IMR-90 (cell line): Measurements from ENCODE around the gene KRTAP12-4. TPM values are rescaled to one million over a fixed set of nuclear protein-coding genes. Genes with fewer than 3 reads are reported as not detected.

Experiments
- ATAC-seq: fragments of 200-7000 bp; cut with Tn5 transposase; 2 replicates; pipeline ENCODE4 v1.9.1; 2020; ENCODE audit warnings: low read depth, mild to moderate bottlenecking, moderate library complexity
- BruUV-seq: library from RNA; stranded (reverse); fragments of 400-500 nt; replicated peaks from 2 replicates; lab custom pipeline; 2021; lab: Mats Ljungman, UMichigan
- CTCF ChIA-PET: fragments of 300-600 bp; formaldehyde crosslinking; extraction: SDS; loops from one replicate; lab custom pipeline; 2021; ENCODE audit warnings: antibody characterized with exemption; lab: Yijun Ruan, JAX
- POLR2A ChIA-PET: fragments of 300-600 bp; sonication (Branson Sonifier 250); formaldehyde crosslinking; loops from one replicate; lab custom pipeline; 2022; ENCODE audit warnings: antibody characterized with exemption; ENCODE audit not compliant: unreplicated experiment; lab: Charles Lee
- DNase-seq: peaks from one replicate; pipeline ENCODE4 v3.0.0; 2013
- H2AFZ ChIP-seq: replicated peaks from 2 replicates; pipeline ENCODE3; 2013; ENCODE audit warnings: low read length, mild to moderate bottlenecking; ENCODE audit not compliant: poor library complexity
- H2AK5ac ChIP-seq: 2 replicates; pipeline ENCODE4 v1.6.1; 2013; ENCODE audit warnings: low read depth, low read length, inconsistent platforms
- H2AK9ac ChIP-seq: replicated peaks from 2 replicates; pipeline ENCODE3; 2013; ENCODE audit warnings: mild to moderate bottlenecking, low read depth, low read length, moderate library complexity; ENCODE audit not compliant: poor library complexity
- H2BK120ac ChIP-seq: 2 replicates; pipeline ENCODE4 v1.6.1; 2013; ENCODE audit warnings: low read depth, low read length, inconsistent platforms
- H2BK15ac ChIP-seq: 3 replicates; pipeline ENCODE4 v1.6.1; 2013; ENCODE audit warnings: low read depth, low read length, inconsistent platforms
- H2BK20ac ChIP-seq: 2 replicates; pipeline ENCODE4 v1.6.1; 2013; ENCODE audit warnings: low read depth, mild to moderate bottlenecking, inconsistent platforms, low read length, moderate library complexity
- H2BK5ac ChIP-seq: 2 replicates; pipeline ENCODE4 v1.6.1; 2013; ENCODE audit warnings: mild to moderate bottlenecking, low read depth, low read length, inconsistent platforms; ENCODE audit not compliant: poor library complexity, severe bottlenecking
- H3K14ac ChIP-seq: replicated peaks from 2 replicates; pipeline ENCODE4 v1.6.1; 2013; ENCODE audit warnings: low read depth, low read length, inconsistent platforms
- H3K18ac ChIP-seq: 2 replicates; pipeline ENCODE4 v1.6.1; 2013; ENCODE audit warnings: low read depth, low read length, control low read depth
- H3K23ac ChIP-seq: 2 replicates; pipeline ENCODE4 v1.6.1; 2013; ENCODE audit warnings: low read depth, low read length, inconsistent platforms
- H3K27ac ChIP-seq: 2 replicates; pipeline ENCODE4 v1.5.1; 2013; ENCODE audit warnings: mild to moderate bottlenecking, control low read depth, low read length; ENCODE audit not compliant: insufficient read depth
- H3K27me3 ChIP-seq: 2 replicates; pipeline ENCODE4 v1.6.1; 2013; ENCODE audit warnings: low read length; ENCODE audit not compliant: control insufficient read depth, insufficient read depth
- H3K36me3 ChIP-seq: 2 replicates; pipeline ENCODE4 v1.6.1; 2013; ENCODE audit warnings: low read length, mixed read lengths; ENCODE audit not compliant: control insufficient read depth, insufficient read depth
- H3K4ac ChIP-seq: 2 replicates; pipeline ENCODE4 v1.6.1; 2013; ENCODE audit warnings: low read depth, low read length, inconsistent platforms
- H3K4me1 ChIP-seq: 2 replicates; pipeline ENCODE4 v1.6.1; 2013; ENCODE audit warnings: low read length, mixed read lengths; ENCODE audit not compliant: control insufficient read depth, insufficient read depth
- H3K4me2 ChIP-seq: 2 replicates; pipeline ENCODE4 v1.6.1; 2013; ENCODE audit warnings: low read depth, mild to moderate bottlenecking, control low read depth, low read length, moderate library complexity
- H3K4me3 ChIP-seq: 2 replicates; pipeline ENCODE4 v1.5.1; 2013; ENCODE audit warnings: low read depth, mild to moderate bottlenecking, control low read depth, low read length, moderate library complexity; ENCODE audit not compliant: insufficient read depth
- H3K56ac ChIP-seq: 2 replicates; pipeline ENCODE4 v1.6.1; 2013; ENCODE audit warnings: low read length, inconsistent platforms; ENCODE audit not compliant: insufficient read depth; ENCODE audit errors: extremely low read depth
- H3K79me1 ChIP-seq, 2 experiments: 2 replicates each; pipeline ENCODE4 v1.6.1; 2013; ENCODE audit warnings: low read length in 2 of 2, inconsistent platforms in 1 of 2, low read depth in 1 of 2
- H3K9ac ChIP-seq: 2 replicates; pipeline ENCODE4 v1.6.1; 2013; ENCODE audit warnings: low read depth, low read length, control low read depth
- H3K9me1 ChIP-seq: 2 replicates; pipeline ENCODE4 v1.6.1; 2013; ENCODE audit warnings: low read length, inconsistent platforms; ENCODE audit not compliant: insufficient read depth
- H3K9me3 ChIP-seq: 2 replicates; pipeline ENCODE4 v1.6.1; 2013; ENCODE audit warnings: low read length; ENCODE audit not compliant: control insufficient read depth, insufficient read depth
- H4K20me1 ChIP-seq: 2 replicates; pipeline ENCODE4 v1.6.1; 2013; ENCODE audit warnings: low read length, inconsistent platforms; ENCODE audit not compliant: insufficient read depth
- H4K5ac ChIP-seq: 2 replicates; pipeline ENCODE4 v1.6.1; 2013; ENCODE audit warnings: mild to moderate bottlenecking, low read depth, low read length, control low read depth
- H4K8ac ChIP-seq, 2 experiments: 2 replicates each; pipeline ENCODE4 v1.6.1; 2013; ENCODE audit warnings: low read depth in 2 of 2, low read length in 2 of 2, control low read depth in 1 of 2, inconsistent platforms in 1 of 2
- H4K91ac ChIP-seq: 2 replicates; pipeline ENCODE4 v1.6.1; 2013; ENCODE audit warnings: low read depth, low read length, inconsistent platforms; ENCODE audit not compliant: insufficient read depth
- CHD1 ChIP-seq: IDR thresholded peaks from 2 replicates; pipeline ENCODE4 v1.6.1; 2012; ENCODE audit warnings: low read depth, low read length, improper control_type of control experiment
- MAZ ChIP-seq: IDR thresholded peaks from 2 replicates; pipeline ENCODE4 v1.6.1; 2012; ENCODE audit warnings: low read depth, mild to moderate bottlenecking, low read length, improper control_type of control experiment, moderate library complexity, borderline replicate concordance
- NFE2L2 ChIP-seq: fragments of 150-350 bp; IDR thresholded peaks from 2 replicates; pipeline ENCODE4 v1.6.1; 2016; ENCODE audit warnings: low read depth, mild to moderate bottlenecking, low read length
- SMC3 ChIP-seq: fragments of 150-350 bp; IDR thresholded peaks from 2 replicates; pipeline ENCODE4 v1.6.1; 2016; ENCODE audit warnings: low read depth, mild to moderate bottlenecking, antibody characterized with exemption, low read length, moderate library complexity
- WGBS, 2 experiments: methylation state at CpG; one replicate each; pipeline versions ENCODE4 v1.1.5 to v1.1.7; 2013; ENCODE audit warnings: missing lambda C conversion rate in 2 of 2; ENCODE audit not compliant: insufficient read length in 1 of 2; ENCODE audit errors: extremely low coverage in 2 of 2; 5-methylcytosine and 5-hydroxymethylcytosine counted together
- dilution Hi-C: fragments of 300-500 bp; cut with HindIII; formaldehyde crosslinking; loops from one replicate; pipeline ENCODE4 v1.14.3; 2018; ENCODE audit warnings: low sequenced_read_pairs; ENCODE audit not compliant: unreplicated experiment
- in situ Hi-C: fragments of 300-500 bp; cut with MboI; formaldehyde crosslinking; loops from 3 replicates; pipeline ENCODE4 v1.14.3; 2019; ENCODE audit warnings: low sequenced_read_pairs, inconsistent platforms, mixed read lengths
- intact Hi-C: fragments of 100-400 bp; cut with micrococcal nuclease; formaldehyde crosslinking; loops from 2 replicates; pipeline ENCODE4 v1.10.0; 2022
- polyA plus RNA-seq, 3 experiments: library from polyadenylated mRNA; depleted of rRNA; stranded (reverse); fragments of >200 nt; gene quantifications; 2 replicates each; pipeline ENCODE4 v1.2.3, GENCODE V29; 2012; ENCODE audit warnings: low replicate concordance in 1 of 3
- total RNA-seq: library from RNA; depleted of rRNA; stranded (reverse); fragments of >200 nt; gene quantifications from 2 replicates; pipeline ENCODE4 v1.2.3, GENCODE V29; 2012

The KRTAP12-4 gene
- total and polyA plus RNA-seq, 2 of the 4 experiments (the other 2 are of a cell fraction), result not detected

DNA sequence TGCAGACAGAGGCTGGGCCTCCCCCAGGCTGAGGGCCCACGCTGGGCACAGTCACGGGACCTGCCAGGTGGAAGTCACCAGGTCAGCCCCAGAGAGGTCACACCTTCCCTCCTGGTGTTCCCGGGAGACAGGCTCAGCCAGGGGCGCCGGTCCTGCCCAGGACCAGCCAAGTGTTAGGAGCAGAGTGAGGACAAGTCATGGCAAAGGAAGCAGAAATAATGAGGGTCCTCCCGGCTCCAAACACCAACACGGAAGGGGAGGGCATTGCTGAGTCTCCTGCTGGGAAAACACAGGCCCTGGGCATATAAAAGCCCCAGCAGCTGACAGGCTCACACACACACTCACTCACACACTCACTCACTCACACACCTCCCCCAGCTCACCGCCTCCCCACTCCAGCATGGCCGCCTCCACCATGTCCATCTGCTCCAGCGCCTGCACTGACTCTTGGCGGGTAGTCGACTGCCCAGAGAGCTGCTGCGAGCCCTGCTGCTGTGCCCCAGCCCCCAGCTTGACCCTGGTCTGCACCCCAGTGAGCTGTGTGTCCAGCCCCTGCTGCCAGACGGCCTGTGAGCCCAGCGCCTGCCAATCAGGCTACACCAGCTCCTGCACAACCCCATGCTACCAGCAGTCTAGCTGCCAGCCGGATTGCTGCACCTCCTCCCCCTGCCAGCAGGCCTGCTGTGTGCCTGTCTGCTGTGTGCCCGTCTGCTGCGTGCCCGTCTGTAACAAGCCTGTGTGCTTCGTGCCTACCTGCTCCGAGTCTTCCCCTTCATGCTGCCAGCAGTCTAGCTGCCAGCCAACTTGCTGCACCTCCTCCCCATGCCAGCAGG is 17.2 kb downstream of the KRTAP12-4 start, which contains the start of gene KRTAP10-10:
Gene KRTAP10-10 (plus strand): TSS at position 339 of the 833 bp plus-strand sequence. CDS start 62 bp downstream, at position 401.
- H4K5ac ChIP-seq, result no peak within 1 kb of the TSS
- H3K4me1 ChIP-seq, result no peaks in the 10 kb centered on the region
- H3K4me2 ChIP-seq, result no peak within 1 kb of the TSS
- H3K9me1 ChIP-seq, result no peaks in the 10 kb centered on the region
- no peak within 1 kb of the TSS for H3K14ac ChIP-seq
- no peak within 1 kb of the TSS for H3K56ac ChIP-seq
- WGBS, 2 experiments, result 30% methylated on average over 2 of the region's 21 CpGs; no CpG with 5 or more reads in 1 of the 2 experiments
- H3K27me3 ChIP-seq, result no peaks in the 10 kb centered on the region; the same call in 1 of the 2 replicates
- H3K4me3 ChIP-seq, result no peak within 1 kb of the TSS
- no peak within 1 kb of the TSS for H3K23ac ChIP-seq
- no peak within 1 kb of the TSS for H2AK9ac ChIP-seq
- ChIA-PET POLR2A (no interaction called here), CTCF (no interaction called here)
- H4K20me1 ChIP-seq, result no peaks in the 10 kb centered on the region
- no peaks in the 10 kb centered on the region for H3K36me3 ChIP-seq
- no peak within 1 kb of the TSS for H3K9ac ChIP-seq
- no peak for ATAC-seq
- TF ChIP-seq MAZ (no peak), NFE2L2 (no peak), CHD1 (no peak), SMC3 (no peak)
- H2BK15ac ChIP-seq, result no peak within 1 kb of the TSS
- no TSS peak for BruUV-seq
- H3K4ac ChIP-seq, result no peak within 1 kb of the TSS
- in situ Hi-C loops (no loop called here), intact Hi-C loops (no loop called here), dilution Hi-C loops (no loop called here)
- H4K91ac ChIP-seq, result no peak within 1 kb of the TSS
- H3K79me1 ChIP-seq, result no peaks in the 10 kb centered on the region
- no peak within 1 kb of the TSS for H2BK5ac ChIP-seq
- no peak within 1 kb of the TSS for H3K18ac ChIP-seq
- H2AK5ac ChIP-seq, result no peak within 1 kb of the TSS
- H3K27ac ChIP-seq, result no peak within 1 kb of the TSS
- H2AFZ ChIP-seq, result peak within 1 kb of the TSS; percentile 32
- H3K9me3 ChIP-seq, result 0 out of 2 replicates have a peak, but pooled peaks cover 5% of the 10 kb centered on the region
- no peak within 1 kb of the TSS for H2BK120ac ChIP-seq
- no peak within 1 kb of the TSS for H4K8ac ChIP-seq
- DNase-seq, result no peak
- no peak within 1 kb of the TSS for H2BK20ac ChIP-seq
